SU-DHL-6 (cell line): ENCODE measurements around the gene PGAM4.

Experiments
- CTCF ChIP-seq: fragments of 200-600 bp; sonication (generic); IDR thresholded peaks from one replicate; pipeline ENCODE4 v1.5.1; 2017; ENCODE audit warnings: antibody characterized with exemption, mild to moderate bottlenecking, low read length, moderate library complexity; ENCODE audit not compliant: insufficient read depth, poor library complexity, severe bottlenecking
- EZH2phosphoT487 ChIP-seq: fragments of 200-600 bp; sonication (generic), shearing (Covaris generic); conservative IDR thresholded peaks from 2 replicates; pipeline ENCODE4 v1.6.1; 2018; ENCODE audit warnings: mild to moderate bottlenecking, antibody characterized with exemption, low read length, moderate library complexity, mixed read lengths

DNA sequence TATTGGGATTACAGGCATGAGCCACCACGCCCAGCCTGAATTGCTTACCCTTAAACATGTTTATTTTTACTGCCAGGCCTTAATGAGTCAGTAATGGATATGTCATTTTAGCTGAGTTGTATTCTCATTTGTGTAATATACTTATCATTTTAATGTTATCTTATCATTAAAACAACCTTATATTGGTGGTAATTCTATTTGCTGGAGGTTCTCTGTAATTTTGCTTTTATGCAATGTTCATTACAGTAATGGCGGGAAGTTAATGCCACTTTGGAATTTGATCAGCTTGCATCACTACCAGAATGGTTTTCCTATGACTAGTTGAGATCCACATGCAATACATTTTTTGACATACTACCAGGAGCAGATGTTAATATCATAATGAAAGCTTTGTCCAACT lies 6.3 kb upstream of the PGAM4 start:
- TF ChIP-seq CTCF (no peak), EZH2phosphoT487 (no peak)
